Natural killer cell (primary cell): ENCODE measurements around the gene MED26. TPM values are rescaled to one million over a fixed set of nuclear protein-coding genes. Genes with fewer than 3 reads are reported as not detected.

Experiments
- ATAC-seq, 3 donors: fragments of 150-1000 bp in 2 of 3; fragments of 200-7000 bp in 1 of 3; cut with Tn5 transposase; 1 replicate in 1 of 3; 2 replicates in 2 of 3; pipeline ENCODE4 v1.10.0; 2021; ENCODE audit warnings: mild to moderate bottlenecking in 2 of 3, moderate library complexity in 2 of 3
- DNase-seq, 2 donors: peaks; one replicate each; pipeline versions ENCODE4 v3.0.0 to v3.0.0-alpha.2; 2013 to 2021; ENCODE audit warnings: mixed read lengths in 1 of 2
- H3K27ac ChIP-seq: one replicate; pipeline ENCODE4 v1.5.1; 2013; ENCODE audit warnings: mild to moderate bottlenecking, low read length
- H3K27me3 ChIP-seq: one replicate; pipeline ENCODE4 v1.6.1; 2013; ENCODE audit warnings: low read length; ENCODE audit not compliant: control insufficient read depth, insufficient read depth
- H3K36me3 ChIP-seq: one replicate; pipeline ENCODE4 v1.6.1; 2013; ENCODE audit warnings: low read length; ENCODE audit not compliant: control insufficient read depth, insufficient read depth
- H3K4me1 ChIP-seq: one replicate; pipeline ENCODE4 v1.6.1; 2013; ENCODE audit warnings: low read length; ENCODE audit not compliant: control insufficient read depth, insufficient read depth
- H3K4me3 ChIP-seq: one replicate; pipeline ENCODE4 v1.5.1; 2013; ENCODE audit warnings: low read length
- H3K9me3 ChIP-seq: one replicate; pipeline ENCODE4 v1.6.1; 2013; ENCODE audit warnings: low read length; ENCODE audit not compliant: control insufficient read depth, insufficient read depth
- H3K27ac Mint-ChIP-seq, 2 donors: one replicate each; pipeline ENCODE4 v1.8.0; 2022; ENCODE audit warnings: mild to moderate bottlenecking in 2 of 2, mixed read lengths in 2 of 2, moderate library complexity in 1 of 2
- H3K27me3 Mint-ChIP-seq, 2 donors: one replicate each; pipeline ENCODE4 v1.8.0; 2022; ENCODE audit warnings: low read depth in 2 of 2, mixed read lengths in 2 of 2
- H3K36me3 Mint-ChIP-seq: one replicate; pipeline ENCODE4 v1.8.0; 2022; ENCODE audit warnings: mixed read lengths
- H3K4me1 Mint-ChIP-seq, 2 donors: one replicate each; pipeline ENCODE4 v1.8.0; 2022; ENCODE audit warnings: mixed read lengths in 2 of 2
- H3K4me3 Mint-ChIP-seq: one replicate; pipeline ENCODE4 v1.8.0; 2022; ENCODE audit warnings: mild to moderate bottlenecking, moderate library complexity, mixed read lengths
- H3K9me3 Mint-ChIP-seq, 2 donors: one replicate each; pipeline ENCODE4 v1.8.0; 2022; ENCODE audit warnings: mixed read lengths in 2 of 2
- CTCF ChIP-seq: fragments of 200-600 bp; IDR thresholded peaks from one replicate; pipeline ENCODE4 v1.8.0; 2022; ENCODE audit warnings: antibody characterized with exemption
- WGBS: methylation state at CpG from one replicate; pipeline ENCODE4 v1.1.7; 2013; ENCODE audit warnings: missing lambda C conversion rate; ENCODE audit not compliant: insufficient coverage; 5-methylcytosine and 5-hydroxymethylcytosine counted together
- intact Hi-C: fragments of 100-400 bp; cut with micrococcal nuclease; formaldehyde crosslinking; loops from one replicate; pipeline ENCODE4 v1.14.2; 2022
- total RNA-seq, 4 donors: library from RNA; stranded (reverse); fragments of 120-200 nt in 1 of 4; gene quantifications; one replicate each; pipeline versions ENCODE4 v1.2.3 to v1.2.4, GENCODE V29; 2013 to 2022

MED26 gene
- total RNA-seq, 3 donors from 2014 or later (not counting 1 experiment from before 2014, with no cell fraction given), result 34.7 to 47.5 (median 47.3) TPM

- Mint-ChIP-seq H3K36me3 (no peaks in the 10 kb centered on the region), H3K27me3 (no peaks in the 10 kb centered on the region), H3K4me3 (no peak overlapping the region), H3K4me1 (peaks cover 78 to 81% of the 10 kb centered on the region in 2 donors), H3K9me3 (no peaks in the 10 kb centered on the region), H3K27ac (peak overlapping the region; percentile 34 to 68)
- Histone ChIP-seq H3K27me3 (no peaks in the 10 kb centered on the region), H3K4me1 (peaks cover 49% of the 10 kb centered on the region), H3K4me3 (no peak overlapping the region), H3K9me3 (no peaks in the 10 kb centered on the region), H3K27ac (no peak overlapping the region), H3K36me3 (no peaks in the 10 kb centered on the region)
- TF ChIP-seq CTCF, result no peak
- ATAC-seq, result no peak
- WGBS, result 57% methylated on average over 1 of the region's 1 CpG
- no peak for DNase-seq
- intact Hi-C loops, result no loop called here
These were observed 12.2 kb downstream of the MED26 start for GRCh38 chr19:16615808-16616207.

GRCh38 chr19:16614941-16615340 lies 13.1 kb downstream of the MED26 start:
- Mint-ChIP-seq H3K9me3 (no peaks in the 10 kb centered on the region), H3K4me1 (peaks cover 76 to 78% of the 10 kb centered on the region in 2 donors), H3K4me3 (peak overlapping the region; percentile 58), H3K27me3 (no peaks in the 10 kb centered on the region), H3K27ac (peak overlapping the region; percentile 34 to 68), H3K36me3 (no peaks in the 10 kb centered on the region)
- Histone ChIP-seq H3K27ac (no peak overlapping the region), H3K4me3 (no peak overlapping the region), H3K27me3 (no peaks in the 10 kb centered on the region), H3K9me3 (no peaks in the 10 kb centered on the region), H3K4me1 (peaks cover 51% of the 10 kb centered on the region), H3K36me3 (no peaks in the 10 kb centered on the region)
- DNase-seq (no peak), ATAC-seq (no peak)
- intact Hi-C loops, result no loop called here
- WGBS, result 21% methylated on average over 2 of the region's 2 CpGs
- no peak for TF ChIP-seq CTCF

- intact Hi-C loops, result no loop called here
- Mint-ChIP-seq H3K27me3 (no peaks in the 10 kb centered on the region), H3K36me3 (no peaks in the 10 kb centered on the region), H3K9me3 (no peaks in the 10 kb centered on the region), H3K27ac (peak overlapping the region in 1 of 2 donors; percentile 9), H3K4me1 (peaks cover 65 to 72% of the 10 kb centered on the region in 2 donors), H3K4me3 (no peak overlapping the region)
- H3K27ac ChIP-seq, result no peak overlapping the region
- no peaks in the 10 kb centered on the region for H3K27me3 ChIP-seq
- TF ChIP-seq CTCF, result no peak
- H3K9me3 ChIP-seq, result no peaks in the 10 kb centered on the region
- peaks cover 43% of the 10 kb centered on the region for H3K4me1 ChIP-seq
- no peak overlapping the region for H3K4me3 ChIP-seq
- no peaks in the 10 kb centered on the region for H3K36me3 ChIP-seq
- ATAC-seq, result no peak
- 98% methylated on average over 2 of the region's 2 CpGs for WGBS
- DNase-seq, result no peak
These were observed 14.2 kb downstream of the MED26 start for GRCh38 chr19:16613841-16614240.

GRCh38 chr19:16612636-16613035 lies 15.4 kb downstream of the MED26 start:
- peaks cover 67 to 71% of the 10 kb centered on the region in 2 donors for H3K4me1 Mint-ChIP-seq
- no peak overlapping the region for H3K27ac Mint-ChIP-seq
- no peaks in the 10 kb centered on the region for H3K27me3 Mint-ChIP-seq
- Histone ChIP-seq H3K36me3 (no peaks in the 10 kb centered on the region), H3K4me3 (no peak overlapping the region), H3K9me3 (no peaks in the 10 kb centered on the region), H3K27me3 (no peaks in the 10 kb centered on the region), H3K27ac (no peak overlapping the region), H3K4me1 (peaks cover 35% of the 10 kb centered on the region)
- no peak overlapping the region for H3K4me3 Mint-ChIP-seq
- intact Hi-C loops, result no loop called here
- TF ChIP-seq CTCF, result no peak
- H3K9me3 Mint-ChIP-seq, result no peaks in the 10 kb centered on the region
- ATAC-seq (no peak), DNase-seq (no peak)
- H3K36me3 Mint-ChIP-seq, result no peaks in the 10 kb centered on the region
- WGBS, result 50% methylated on average over 2 of the region's 3 CpGs
